Muscle layer of duodenum (tissue), 2 donors: Measurements from ENCODE around the gene HSD11B1.

Experiments used
- H3K27ac ChIP-seq: one replicate; pipeline ENCODE4 v1.7.0; 2013; ENCODE audit warnings: mild to moderate bottlenecking, low read length
- H3K27me3 ChIP-seq: one replicate; pipeline ENCODE4 v1.7.0; 2013; ENCODE audit warnings: low read depth, mild to moderate bottlenecking, control low read depth, low read length
- H3K36me3 ChIP-seq, 2 donors: one replicate each; pipeline ENCODE4 v1.7.0; 2013; ENCODE audit warnings: low read length in 2 of 2, control low read depth in 1 of 2, mild to moderate bottlenecking in 1 of 2; ENCODE audit not compliant: insufficient read depth in 2 of 2, control insufficient read depth in 1 of 2
- H3K4me1 ChIP-seq, 2 donors: one replicate each; pipeline ENCODE4 v1.7.0; 2013; ENCODE audit warnings: low read length in 2 of 2, mild to moderate bottlenecking in 2 of 2, control low read depth in 1 of 2, moderate library complexity in 1 of 2; ENCODE audit not compliant: insufficient read depth in 2 of 2, control insufficient read depth in 1 of 2
- H3K4me3 ChIP-seq, 2 donors: one replicate each; pipeline ENCODE4 v1.7.0; 2013; ENCODE audit warnings: low read length in 2 of 2, low read depth in 1 of 2, mild to moderate bottlenecking in 1 of 2
- H3K9me3 ChIP-seq, 2 donors: one replicate each; pipeline ENCODE4 v1.7.0; 2013; ENCODE audit warnings: low read length in 2 of 2, control low read depth in 1 of 2, mild to moderate bottlenecking in 1 of 2; ENCODE audit not compliant: control insufficient read depth in 1 of 2
- donor health status: healthy.

The HSD11B1 gene

GRCh38 chr1:209672705-209673630 is 31.7 kb upstream of the HSD11B1 start:
- Histone ChIP-seq H3K36me3 (no peaks in the 10 kb centered on the region), H3K9me3 (no peaks in the 10 kb centered on the region), H3K27me3 (no peaks in the 10 kb centered on the region), H3K4me1 (peaks cover 4 to 22% of the 10 kb centered on the region in 2 donors), H3K4me3 (no peak overlapping the region), H3K27ac (peak overlapping the region; percentile 40)

DNA sequence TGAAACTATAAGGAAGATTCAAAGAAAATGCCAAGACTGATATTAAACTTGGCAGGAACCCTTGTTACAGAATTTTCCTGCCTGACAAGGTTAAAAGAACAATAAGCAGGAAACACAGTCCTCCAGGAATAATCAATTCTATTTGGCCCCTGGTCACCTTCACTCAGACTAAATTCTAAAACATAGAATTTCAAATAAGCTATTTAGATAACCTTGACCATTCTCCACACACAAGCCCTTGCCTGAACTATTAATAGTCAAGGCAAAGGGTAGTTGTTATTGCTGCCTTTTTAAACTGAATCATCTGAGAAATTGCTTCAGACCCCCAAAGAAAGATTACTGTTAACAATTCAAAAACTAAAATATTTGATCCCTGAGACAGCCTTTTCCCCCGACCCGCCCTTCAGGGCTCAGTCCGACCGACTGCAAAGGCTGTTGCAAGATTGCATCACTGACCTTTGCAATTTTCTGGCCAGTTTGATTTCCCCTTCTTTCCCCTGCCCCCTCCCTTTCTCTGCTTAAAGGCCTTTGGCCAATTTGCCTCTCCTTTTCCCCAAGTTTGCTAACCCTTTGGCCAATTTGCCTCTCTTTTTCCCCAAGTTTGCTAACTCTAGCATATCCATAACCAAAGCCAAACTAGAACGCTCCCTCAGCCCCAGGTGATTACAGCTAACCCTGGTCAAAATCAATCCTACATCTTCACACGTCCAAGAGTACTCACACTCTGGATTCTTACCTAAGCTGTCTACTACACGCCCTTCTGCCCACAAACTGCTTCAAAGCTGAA is 30.8 kb upstream of the HSD11B1 start:
- peak overlapping the region; percentile 57 for H3K27ac ChIP-seq
- H3K36me3 ChIP-seq: no peaks in the 10 kb centered on the region
- peaks cover 4 to 22% of the 10 kb centered on the region in 2 donors for H3K4me1 ChIP-seq
- no peaks in the 10 kb centered on the region for H3K27me3 ChIP-seq
- no peaks in the 10 kb centered on the region for H3K9me3 ChIP-seq
- peak overlapping the region; percentile 62 to 88 for H3K4me3 ChIP-seq

- H3K4me1 ChIP-seq: peaks cover 4 to 22% of the 10 kb centered on the region in 2 donors
Measured at GRCh38 chr1:209674957-209675564, 29.6 kb upstream of the HSD11B1 start, which contains the start of gene G0S2. TSS of gene G0S2 (plus strand) at chr1:209675412. CDS start at chr1:209675685, 273 bp downstream.

GRCh38 chr1:209675565-209676154 is 29.0 kb upstream of the HSD11B1 start:
- Histone ChIP-seq H3K4me1 (peaks cover 4 to 22% of the 10 kb centered on the region in 2 donors), H3K36me3 (no peaks in the 10 kb centered on the region), H3K27me3 (no peaks in the 10 kb centered on the region), H3K9me3 (no peaks in the 10 kb centered on the region), H3K4me3 (peak overlapping the region; percentile 62 to 88), H3K27ac (no peak overlapping the region)

More at GRCh38 chr1:209674957-209675564, 29.6 kb upstream of the HSD11B1 start, which contains the start of gene G0S2:
- Histone ChIP-seq H3K4me3 (peak within 1 kb of the TSS; percentile 62 to 88), H3K36me3 (no peaks in the 10 kb centered on the region), H3K9me3 (no peaks in the 10 kb centered on the region), H3K27me3 (no peaks in the 10 kb centered on the region), H3K27ac (peak within 1 kb of the TSS; percentile 57)

DNA sequence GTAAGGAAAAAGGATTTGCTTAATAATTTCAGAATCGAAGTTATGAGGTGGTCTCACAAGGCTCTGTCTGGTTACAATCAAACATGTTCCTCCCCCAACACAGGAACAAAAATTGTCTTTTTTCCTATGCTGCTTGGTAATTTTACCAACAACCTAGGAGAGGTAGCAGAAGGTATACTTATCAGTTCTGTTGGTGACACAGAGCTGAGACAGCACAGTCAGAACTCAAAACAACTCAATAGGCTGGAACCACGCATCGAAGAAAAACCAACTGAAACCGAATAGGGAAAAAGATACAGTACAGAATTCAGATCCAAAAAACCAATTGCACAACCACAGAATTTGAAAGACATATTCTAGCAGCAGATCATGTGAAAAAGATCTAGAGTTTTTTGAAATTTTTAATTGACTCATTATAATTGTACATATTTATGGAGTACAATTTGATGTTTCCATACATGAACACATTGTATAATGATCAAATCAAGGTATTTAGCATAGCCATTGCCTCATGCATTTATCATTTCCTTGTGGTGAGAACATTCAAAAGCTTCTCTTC is 25.6 kb upstream of the HSD11B1 start:
- Histone ChIP-seq H3K4me1 (peaks cover 4 to 22% of the 10 kb centered on the region in 2 donors), H3K9me3 (no peaks in the 10 kb centered on the region)

GRCh38 chr1:209685821-209686220 is 18.8 kb upstream of the HSD11B1 start:
- no peak overlapping the region for H3K27ac ChIP-seq
- no peak overlapping the region for H3K4me3 ChIP-seq
- no peaks in the 10 kb centered on the region for H3K9me3 ChIP-seq
- H3K27me3 ChIP-seq: no peaks in the 10 kb centered on the region
- no peaks in the 10 kb centered on the region for H3K36me3 ChIP-seq
- H3K4me1 ChIP-seq: peaks cover 0 to 25% of the 10 kb centered on the region in 2 donors

More for the DNA sequence above, 25.6 kb upstream of the HSD11B1 start:
- Histone ChIP-seq H3K36me3 (no peaks in the 10 kb centered on the region), H3K4me3 (no peak overlapping the region), H3K27ac (no peak overlapping the region), H3K27me3 (no peaks in the 10 kb centered on the region)

- Histone ChIP-seq H3K4me3 (no peak overlapping the region), H3K4me1 (peaks cover 0 to 25% of the 10 kb centered on the region in 2 donors)
Measured at GRCh38 chr1:209686322-209686721, 18.3 kb upstream of the HSD11B1 start.

DNA sequence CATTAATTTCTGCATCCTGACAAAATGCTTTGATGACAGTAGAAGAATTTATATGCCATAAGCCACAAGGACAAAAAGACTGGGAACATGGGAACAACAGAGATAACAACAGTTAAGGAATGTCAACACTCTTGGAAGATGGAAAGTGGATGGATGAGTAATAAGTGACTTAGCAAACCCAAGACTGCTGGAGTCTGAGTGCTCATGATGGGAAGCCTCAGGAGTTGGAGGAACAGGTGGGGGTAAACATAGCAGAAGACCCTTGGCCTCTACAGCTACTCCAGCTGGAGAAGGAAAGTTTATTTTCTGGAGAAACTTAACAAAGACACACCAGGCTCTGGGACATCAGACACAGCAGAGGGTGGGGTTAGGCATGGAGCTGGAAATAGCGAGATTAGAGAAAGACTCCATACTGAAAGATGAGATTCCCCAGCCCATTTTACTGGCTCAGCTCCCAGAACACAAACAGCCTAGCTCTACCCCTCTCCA is 15.9 kb upstream of the HSD11B1 start:
- Histone ChIP-seq H3K36me3 (no peaks in the 10 kb centered on the region), H3K27me3 (no peaks in the 10 kb centered on the region), H3K27ac (no peak overlapping the region), H3K4me3 (no peak overlapping the region), H3K4me1 (peaks cover 0 to 25% of the 10 kb centered on the region in 2 donors), H3K9me3 (no peaks in the 10 kb centered on the region)

More at GRCh38 chr1:209686322-209686721, 18.3 kb upstream of the HSD11B1 start:
- no peak overlapping the region for H3K27ac ChIP-seq
- no peaks in the 10 kb centered on the region for H3K9me3 ChIP-seq
- no peaks in the 10 kb centered on the region for H3K36me3 ChIP-seq
- H3K27me3 ChIP-seq: no peaks in the 10 kb centered on the region

DNA sequence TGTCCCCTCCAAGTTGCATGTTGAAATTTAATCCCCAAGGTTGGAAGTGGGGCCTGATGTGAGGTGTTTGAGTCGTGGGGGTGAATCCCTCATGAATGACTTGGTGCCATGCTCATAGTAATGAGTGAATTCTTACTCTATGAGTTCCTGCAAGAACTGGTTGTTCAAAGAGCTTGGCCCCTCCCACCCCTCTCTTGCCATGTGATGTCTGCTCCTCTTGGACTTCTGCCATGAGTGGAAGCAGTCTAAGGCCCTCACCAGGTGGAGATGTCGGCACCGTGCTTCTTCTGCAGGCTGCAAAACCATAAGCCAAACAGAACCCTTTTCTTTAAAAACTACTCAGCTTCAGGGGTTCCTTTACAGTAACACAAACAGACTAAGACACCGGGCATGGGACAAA is 15.2 kb upstream of the HSD11B1 start:
- Histone ChIP-seq H3K27ac (no peak overlapping the region), H3K9me3 (no peaks in the 10 kb centered on the region), H3K4me1 (peaks cover 0 to 25% of the 10 kb centered on the region in 2 donors), H3K36me3 (no peaks in the 10 kb centered on the region), H3K27me3 (no peaks in the 10 kb centered on the region), H3K4me3 (no peak overlapping the region)

DNA sequence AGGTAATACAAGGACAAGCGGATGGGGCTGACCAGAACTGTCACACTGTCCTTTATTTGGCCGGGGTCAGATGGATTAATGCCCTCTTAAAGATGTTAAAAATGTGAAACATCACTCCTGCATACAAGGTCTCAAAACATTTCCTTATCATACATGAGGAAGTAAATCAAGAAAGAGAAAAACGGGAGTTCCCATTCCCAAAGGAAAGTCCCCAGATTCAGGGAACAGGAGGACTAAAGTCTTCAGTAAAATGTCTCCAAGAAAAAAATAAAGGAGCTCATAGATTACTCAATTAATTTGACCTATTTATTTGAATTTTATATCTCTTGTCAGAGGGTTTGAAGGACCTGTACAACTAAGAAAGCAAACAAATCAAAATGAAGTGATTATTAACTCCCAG is 13.4 kb upstream of the HSD11B1 start:
- Histone ChIP-seq H3K4me1 (peaks cover 0 to 17% of the 10 kb centered on the region in 2 donors), H3K4me3 (no peak overlapping the region), H3K36me3 (no peaks in the 10 kb centered on the region), H3K9me3 (no peaks in the 10 kb centered on the region), H3K27me3 (no peaks in the 10 kb centered on the region), H3K27ac (no peak overlapping the region)
